GM12864 (cell line): ENCODE measurements around the gene RDH12.

Experiments
- DNase-seq: peaks from one replicate; pipeline ENCODE4 v3.0.0-alpha.2; 2011; ENCODE audit warnings: low read depth
- H3K4me3 ChIP-seq: 2 replicates; pipeline ENCODE4 v1.5.1; 2011; ENCODE audit warnings: mild to moderate bottlenecking, low read depth, low read length, control low read depth
- CTCF ChIP-seq: IDR thresholded peaks from 2 replicates; pipeline ENCODE4 v1.5.1; 2011; ENCODE audit warnings: low read depth, mild to moderate bottlenecking, moderate library complexity, low read length, control low read depth, inconsistent platforms; ENCODE audit errors: missing control alignments

The RDH12 gene

GRCh38 chr14:67734675-67735074 is 33.0 kb downstream of the RDH12 start:
- no peak for TF ChIP-seq CTCF
- H3K4me3 ChIP-seq, result no peak overlapping the region
- DNase-seq, result no peak

GRCh38 chr14:67735336-67736147 is 33.9 kb downstream of the RDH12 start:
- no peak overlapping the region for H3K4me3 ChIP-seq
- DNase-seq, result no peak
- TF ChIP-seq CTCF, result no peak

GRCh38 chr14:67736771-67737170 is 35.1 kb downstream of the RDH12 start:
- no peak overlapping the region for H3K4me3 ChIP-seq
- no peak for TF ChIP-seq CTCF
- no peak for DNase-seq

- no peak for TF ChIP-seq CTCF
- DNase-seq, result no peak
- no peak overlapping the region for H3K4me3 ChIP-seq
Measured at GRCh38 chr14:67738740-67739504, 37.2 kb downstream of the RDH12 start.

- TF ChIP-seq CTCF, result no peak
- H3K4me3 ChIP-seq, result no peak overlapping the region
- no peak for DNase-seq
Measured at GRCh38 chr14:67744046-67744445, 42.4 kb downstream of the RDH12 start.

- TF ChIP-seq CTCF, result no peak
- DNase-seq, result peak; percentile 35
- no peak overlapping the region for H3K4me3 ChIP-seq
Measured at GRCh38 chr14:67746927-67747326, 45.2 kb downstream of the RDH12 start.

- H3K4me3 ChIP-seq, result no peak overlapping the region
- no peak for TF ChIP-seq CTCF
- DNase-seq, result no peak
Measured at GRCh38 chr14:67748312-67748711, 46.6 kb downstream of the RDH12 start.
